ENCODE data around the gene SLX4IP. TPM values are rescaled to one million over a fixed set of nuclear protein-coding genes. Genes with fewer than 3 reads are reported as not detected.

Gene SLX4IP
- total and polyA plus RNA-seq, 2 donors (not counting 1 experiment from before 2014, with no cell fraction given) = 2.0 to 8.1 TPM

- H3K4me3 ChIP-seq (ENCODE audit: control extremely low read depth in 1 of 5, extremely low read depth in 1 of 5, insufficient read depth in 1 of 5, low read depth in 2 of 5, low read length in 4 of 5) = no peak overlapping the region
- H3K79me2 ChIP-seq (ENCODE audit: control insufficient read depth, insufficient read depth, low read length) = no peaks in the 10 kb centered on the region
- no peak overlapping the region for H3K27ac ChIP-seq (ENCODE audit: low read length in 2 of 2)
- no peak overlapping the region for H3K4me2 ChIP-seq (replicated peaks; ENCODE audit: low read depth, low read length, poor library complexity, severe bottlenecking)
- peaks cover 39 to 44% of the 10 kb centered on the region in 2 donors for H3K4me1 ChIP-seq (ENCODE audit: control insufficient read depth in 2 of 2, insufficient read depth in 2 of 2, low read length in 2 of 2)
- no peak overlapping the region for H2AFZ ChIP-seq (ENCODE audit: insufficient read depth, low read depth, low read length, poor library complexity, severe bottlenecking)
- no peak overlapping the region for H3K9ac ChIP-seq (ENCODE audit: low read length)
- Mint-ChIP-seq H3K27me3 (peaks cover 68% of the 10 kb centered on the region), H3K4me1 (peaks cover 33% of the 10 kb centered on the region), H3K9me3 (ENCODE audit: insufficient read depth) (no peaks in the 10 kb centered on the region), H3K27ac (no peak overlapping the region), H3K4me3 (peak overlapping the region; percentile 14)
- peaks cover 0 to 8% (median 0%) of the 10 kb centered on the region in 3 donors for H3K9me3 ChIP-seq (ENCODE audit: control extremely low read depth in 1 of 3, control insufficient read depth in 2 of 3, insufficient read depth in 1 of 3, low read length in 2 of 3)
- WGBS (ENCODE audit: insufficient coverage) = 80% methylated on average over 3 of the region's 6 CpGs
- ATAC-seq (ENCODE audit: low read depth) (no peak), DNase-seq (no peak)
- TF ChIP-seq EZH2 (IDR thresholded peaks at IDR 0.05; ENCODE audit: borderline replicate concordance, insufficient read depth, low read depth, low read length, poor library complexity, severe bottlenecking) (no peak), CTCF (IDR thresholded peaks at IDR 0.05) (no peak)
- H4K20me1 ChIP-seq (ENCODE audit: control insufficient read depth, insufficient read depth, low read length, poor library complexity, severe bottlenecking) = no peaks in the 10 kb centered on the region
- ChIA-PET CTCF (no interaction called here), POLR2A (no interaction called here)
- H3K27me3 ChIP-seq (replicated peaks in 1 of 4; ENCODE audit: control extremely low read depth in 1 of 4, control insufficient read depth in 3 of 4, insufficient read depth in 4 of 4, low read length in 3 of 4) = peaks cover 0 to 72% (median 32%) of the 10 kb centered on the region in 4 experiments
- no peaks in the 10 kb centered on the region for H3K36me3 ChIP-seq (replicated peaks in 1 of 2; ENCODE audit: control extremely low read depth in 1 of 2, control insufficient read depth in 1 of 2, extremely low read depth in 1 of 2, insufficient read depth in 2 of 2, low read length in 1 of 2)
- intact Hi-C loops (cut with micrococcal nuclease) = no loop called here
Observed at GRCh38 chr20:10669843-10670446, 234.8 kb downstream of the SLX4IP start.

- H3K27ac ChIP-seq (ENCODE audit: low read length in 2 of 2) = no peak overlapping the region
- ATAC-seq (ENCODE audit: low read depth) = no peak
- Mint-ChIP-seq H3K4me3 (peak overlapping the region; percentile 35), H3K27me3 (peaks cover 70% of the 10 kb centered on the region), H3K27ac (no peak overlapping the region), H3K4me1 (peaks cover 37% of the 10 kb centered on the region), H3K9me3 (ENCODE audit: insufficient read depth) (no peaks in the 10 kb centered on the region)
- no peaks in the 10 kb centered on the region for H3K79me2 ChIP-seq (ENCODE audit: control insufficient read depth, insufficient read depth, low read length)
- POLR2A ChIA-PET = no interaction called here
- no peaks in the 10 kb centered on the region for H3K36me3 ChIP-seq (replicated peaks in 1 of 2; ENCODE audit: control extremely low read depth in 1 of 2, control insufficient read depth in 1 of 2, extremely low read depth in 1 of 2, insufficient read depth in 2 of 2, low read length in 1 of 2)
- no peak overlapping the region for H2AFZ ChIP-seq (ENCODE audit: insufficient read depth, low read depth, low read length, poor library complexity, severe bottlenecking)
- no peak for DNase-seq
- peak overlapping the region; percentile 29 for H3K4me2 ChIP-seq (replicated peaks; ENCODE audit: low read depth, low read length, poor library complexity, severe bottlenecking)
- no peak overlapping the region for H3K4me3 ChIP-seq (ENCODE audit: control extremely low read depth in 1 of 5, extremely low read depth in 1 of 5, insufficient read depth in 1 of 5, low read depth in 2 of 5, low read length in 4 of 5)
- intact Hi-C loops (cut with micrococcal nuclease) = no loop called here
- no peak for TF ChIP-seq EZH2 (IDR thresholded peaks at IDR 0.05; ENCODE audit: borderline replicate concordance, insufficient read depth, low read depth, low read length, poor library complexity, severe bottlenecking)
- no peak for TF ChIP-seq CTCF (IDR thresholded peaks at IDR 0.05)
- CTCF ChIA-PET = no interaction called here
- no peak overlapping the region for H3K9ac ChIP-seq (ENCODE audit: low read length)
- H3K4me1 ChIP-seq (ENCODE audit: control insufficient read depth in 2 of 2, insufficient read depth in 2 of 2, low read length in 2 of 2) = peaks cover 41 to 45% of the 10 kb centered on the region in 2 donors
- peaks cover 0 to 79% (median 36%) of the 10 kb centered on the region in 4 experiments for H3K27me3 ChIP-seq (replicated peaks in 1 of 4; ENCODE audit: control extremely low read depth in 1 of 4, control insufficient read depth in 3 of 4, insufficient read depth in 4 of 4, low read length in 3 of 4)
- peaks cover 0 to 10% (median 0%) of the 10 kb centered on the region in 3 donors for H3K9me3 ChIP-seq (ENCODE audit: control extremely low read depth in 1 of 3, control insufficient read depth in 2 of 3, insufficient read depth in 1 of 3, low read length in 2 of 3)
- no peaks in the 10 kb centered on the region for H4K20me1 ChIP-seq (ENCODE audit: control insufficient read depth, insufficient read depth, low read length, poor library complexity, severe bottlenecking)
- WGBS (ENCODE audit: insufficient coverage) = 32% methylated on average over 11 of the region's 18 CpGs
Observed at GRCh38 chr20:10670501-10671220, 235.6 kb downstream of the SLX4IP start.

All from B cell (primary cell).